ENCODE results near the gene TTLL7.

TTLL7 gene

DNA sequence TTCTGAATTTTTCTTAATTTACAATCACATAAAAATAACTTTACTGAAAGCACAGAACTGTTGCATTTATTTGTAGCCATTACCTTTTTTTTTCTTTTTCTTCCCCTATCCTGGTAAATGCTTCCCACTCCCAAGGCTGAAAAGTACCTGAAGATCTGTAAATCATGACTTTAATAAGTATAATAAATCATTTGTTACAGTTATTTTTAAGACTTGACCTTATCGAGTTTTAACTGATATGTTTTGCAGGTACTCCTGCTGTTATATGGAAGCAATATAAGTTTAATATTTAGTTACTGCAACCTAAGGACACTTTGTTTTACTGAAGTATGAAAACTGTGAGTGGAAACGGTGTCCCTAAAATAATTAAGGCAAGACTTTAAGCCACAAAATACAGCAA, 142.6 kb downstream of the TTLL7 start:
- H3K27me3 Mint-ChIP-seq = peaks cover 7% of the 10 kb centered on the region
- no peaks in the 10 kb centered on the region for H3K36me3 Mint-ChIP-seq
- no peaks in the 10 kb centered on the region for H3K9me3 Mint-ChIP-seq
- H3K4me3 Mint-ChIP-seq = no peak overlapping the region
- DNase-seq (ENCODE audit: low spot score in 2 of 2) (no peak), ATAC-seq (ENCODE audit: low read depth) (no peak)
- H3K4me1 Mint-ChIP-seq = peaks cover 8% of the 10 kb centered on the region
- no peak overlapping the region for H3K27ac Mint-ChIP-seq

DNA sequence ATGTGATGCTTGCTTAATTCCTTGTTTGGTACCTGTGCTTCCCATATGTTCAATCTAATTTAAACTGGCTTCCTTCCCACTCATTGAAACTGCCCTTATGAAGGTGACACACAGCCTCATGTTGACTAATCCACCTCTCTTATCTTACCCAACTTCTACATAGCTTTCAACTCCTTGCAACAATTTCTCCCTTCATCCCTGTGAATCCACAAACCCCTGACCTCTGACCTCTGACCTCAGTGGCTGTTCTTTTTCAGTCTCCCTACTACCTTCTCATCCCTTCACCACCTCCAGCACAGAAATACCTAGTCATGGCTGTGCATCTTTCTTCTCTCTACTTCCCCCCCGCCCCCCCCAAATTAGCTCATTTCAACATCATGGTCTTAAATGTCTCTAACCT, 144.5 kb downstream of the TTLL7 start:
- Mint-ChIP-seq H3K9me3 (no peaks in the 10 kb centered on the region), H3K4me3 (no peak overlapping the region), H3K27me3 (peaks cover 7% of the 10 kb centered on the region), H3K4me1 (peaks cover 3% of the 10 kb centered on the region), H3K36me3 (no peaks in the 10 kb centered on the region), H3K27ac (no peak overlapping the region)
- DNase-seq (ENCODE audit: low spot score in 2 of 2) (no peak), ATAC-seq (ENCODE audit: low read depth) (no peak)

DNA sequence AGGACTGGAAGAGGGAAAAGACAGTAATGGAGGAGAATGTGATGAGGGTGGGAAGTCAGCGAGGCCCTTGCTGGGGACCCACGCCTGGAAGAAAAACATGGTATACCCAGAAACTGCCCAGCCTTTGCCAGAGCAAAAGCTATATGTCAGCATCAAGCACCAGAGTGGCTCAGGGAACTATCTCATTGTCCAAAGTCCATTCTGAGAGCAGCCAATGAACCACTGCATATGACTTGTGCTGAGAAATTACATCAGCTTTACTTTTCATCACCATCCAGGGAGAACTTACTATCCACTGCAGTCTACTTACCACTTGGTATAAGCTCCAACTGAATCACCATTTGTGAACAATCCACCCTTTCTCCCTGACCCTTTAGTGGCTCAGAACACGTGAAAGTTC, 148.1 kb downstream of the TTLL7 start:
- Mint-ChIP-seq H3K36me3 (no peaks in the 10 kb centered on the region), H3K4me1 (peaks cover 3% of the 10 kb centered on the region), H3K4me3 (no peak overlapping the region), H3K27ac (no peak overlapping the region), H3K27me3 (peaks cover 5% of the 10 kb centered on the region), H3K9me3 (no peaks in the 10 kb centered on the region)
- DNase-seq (ENCODE audit: low spot score in 2 of 2) = no peak
- no peak for ATAC-seq (ENCODE audit: low read depth)

DNA sequence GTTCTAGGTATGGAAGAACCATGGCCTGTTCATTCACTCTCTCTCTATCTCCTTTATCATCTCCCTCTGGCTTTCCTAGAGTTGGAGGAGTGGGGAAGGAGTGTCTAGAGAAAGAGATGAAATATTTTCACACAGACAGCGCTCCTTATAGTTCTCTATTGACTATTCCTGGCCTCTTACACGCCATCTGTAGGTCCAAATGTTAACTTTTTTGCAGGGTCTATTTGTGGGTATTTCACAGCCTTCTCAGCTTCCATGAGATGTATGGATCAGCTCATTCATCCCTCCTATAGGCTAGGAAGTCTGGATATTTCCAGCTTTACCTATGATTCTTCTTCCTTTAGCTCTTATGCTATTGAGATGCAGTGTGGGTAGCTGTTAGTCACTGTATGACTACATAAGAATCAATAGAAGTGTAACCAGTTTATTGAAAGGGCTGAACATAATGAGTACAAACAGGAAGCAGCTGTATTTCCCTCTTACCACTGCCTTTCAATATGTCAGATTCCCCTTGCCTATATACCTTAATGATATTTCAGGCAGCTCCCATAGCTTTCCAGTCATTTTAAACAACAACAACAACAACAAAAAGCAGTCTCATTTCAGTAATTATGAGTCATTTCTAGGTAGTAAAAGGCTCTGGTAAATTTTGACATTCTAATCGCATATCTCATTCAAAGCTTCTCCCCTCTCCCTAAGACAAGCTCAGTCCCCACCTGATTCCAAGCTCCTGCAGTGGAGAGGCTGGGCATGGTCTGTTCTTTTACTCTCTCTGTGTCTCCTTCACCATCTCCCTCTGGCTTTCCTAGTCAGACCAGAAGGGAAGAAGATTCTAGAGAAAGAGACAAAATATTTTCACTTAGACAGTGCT, 149.5 kb downstream of the TTLL7 start:
- H3K4me3 Mint-ChIP-seq = no peak overlapping the region
- H3K4me1 Mint-ChIP-seq = peaks cover 2% of the 10 kb centered on the region
- no peak for ATAC-seq (ENCODE audit: low read depth)

DNA sequence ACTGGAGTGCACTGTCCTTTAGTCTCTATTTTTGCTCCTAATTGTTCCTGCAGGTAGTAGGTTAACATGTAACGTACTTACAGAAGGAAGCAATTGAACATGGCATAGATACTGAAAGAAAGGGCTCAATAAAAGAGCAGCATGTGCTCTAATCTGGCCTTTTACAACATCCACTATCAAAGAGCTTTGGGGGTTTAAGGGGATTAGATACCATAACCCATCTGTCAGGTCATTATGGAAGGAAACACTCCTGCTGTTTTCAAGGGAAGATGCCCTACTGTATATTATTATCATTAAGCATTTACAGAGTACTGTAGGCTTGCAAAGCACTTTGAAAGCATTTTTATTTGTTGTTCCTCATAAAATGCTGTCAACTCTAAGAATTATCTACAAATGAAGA, 152.8 kb downstream of the TTLL7 start:
- ATAC-seq (ENCODE audit: low read depth) (no peak), DNase-seq (ENCODE audit: low spot score in 2 of 2) (no peak)
- Mint-ChIP-seq H3K9me3 (peaks cover 1% of the 10 kb centered on the region), H3K36me3 (peaks cover 2% of the 10 kb centered on the region), H3K27me3 (no peaks in the 10 kb centered on the region), H3K4me3 (no peak overlapping the region), H3K27ac (no peak overlapping the region), H3K4me1 (no peaks in the 10 kb centered on the region)

More for the DNA sequence above, 149.5 kb downstream of the TTLL7 start:
- peaks cover 2% of the 10 kb centered on the region for H3K36me3 Mint-ChIP-seq
- H3K27me3 Mint-ChIP-seq = peaks cover under 1% of the 10 kb centered on the region
- no peak for DNase-seq (ENCODE audit: low spot score in 2 of 2)
- H3K9me3 Mint-ChIP-seq = peaks cover 1% of the 10 kb centered on the region
- no peak overlapping the region for H3K27ac Mint-ChIP-seq

DNA sequence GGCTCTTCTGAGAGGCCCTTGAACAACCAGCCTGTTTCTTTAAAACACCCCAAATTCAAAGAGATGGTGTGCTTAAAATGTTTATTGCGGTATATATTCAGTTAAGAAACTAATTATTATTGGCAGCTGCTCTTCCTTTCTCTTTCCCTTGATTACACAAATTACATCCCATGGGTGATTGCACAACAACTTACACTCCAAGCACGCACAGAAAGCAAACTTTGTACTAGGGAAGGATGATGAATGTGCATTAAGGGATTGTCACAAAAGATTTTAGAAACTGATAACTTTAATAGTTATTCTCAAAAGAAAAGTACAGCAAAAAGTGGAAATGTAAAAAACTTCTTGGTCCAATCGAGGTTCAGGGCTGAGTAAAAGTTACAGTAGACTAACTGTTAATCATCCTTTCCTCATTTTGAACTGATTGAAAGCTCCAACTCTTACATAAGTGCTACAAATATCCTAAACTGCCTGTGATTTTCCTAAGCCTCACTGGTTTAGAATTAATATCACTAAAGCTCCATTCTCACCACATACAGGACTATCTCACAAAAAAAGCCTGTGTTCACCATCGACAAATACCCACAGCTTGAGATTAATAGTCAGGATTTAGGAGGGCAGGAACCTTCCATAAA, 153.4 kb downstream of the TTLL7 start:
- Mint-ChIP-seq H3K36me3 (peaks cover 2% of the 10 kb centered on the region), H3K27me3 (no peaks in the 10 kb centered on the region), H3K9me3 (peaks cover 1% of the 10 kb centered on the region), H3K27ac (no peak overlapping the region), H3K4me1 (no peaks in the 10 kb centered on the region), H3K4me3 (no peak overlapping the region)
- ATAC-seq (ENCODE audit: low read depth) (no peak), DNase-seq (ENCODE audit: low spot score in 2 of 2) (no peak)

DNA sequence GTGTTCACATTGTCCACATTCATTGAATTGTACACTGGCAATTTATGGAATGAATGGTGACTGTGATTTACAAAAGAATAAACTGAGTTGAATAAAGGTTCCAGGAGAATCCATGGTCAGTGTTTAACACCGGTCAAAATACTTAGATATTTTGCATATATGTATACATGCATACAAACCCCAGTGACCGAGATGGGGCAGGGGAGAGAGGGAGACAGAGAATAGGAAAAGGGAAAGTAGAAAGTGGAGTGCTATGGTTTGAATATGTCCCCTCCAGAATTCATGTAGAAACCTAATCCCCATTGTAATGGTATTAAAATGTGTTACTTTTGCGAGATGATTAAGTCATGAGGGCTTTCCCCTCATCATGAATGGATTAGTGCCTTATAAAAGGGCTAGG, 154.4 kb downstream of the TTLL7 start:
- Mint-ChIP-seq H3K36me3 (peaks cover 2% of the 10 kb centered on the region), H3K4me3 (no peak overlapping the region), H3K27ac (no peak overlapping the region), H3K9me3 (peaks cover 1% of the 10 kb centered on the region), H3K4me1 (no peaks in the 10 kb centered on the region), H3K27me3 (no peaks in the 10 kb centered on the region)
- no peak for ATAC-seq (ENCODE audit: low read depth)
- no peak for DNase-seq (ENCODE audit: low spot score in 2 of 2)

- ATAC-seq (ENCODE audit: low read depth) = no peak
- peaks cover 4% of the 10 kb centered on the region for H3K27me3 Mint-ChIP-seq
- DNase-seq (ENCODE audit: low spot score in 2 of 2) = no peak
- H3K4me1 Mint-ChIP-seq = no peaks in the 10 kb centered on the region
- peaks cover 4% of the 10 kb centered on the region for H3K36me3 Mint-ChIP-seq
- H3K27ac Mint-ChIP-seq = no peak overlapping the region
- H3K9me3 Mint-ChIP-seq = peaks cover 1% of the 10 kb centered on the region
- no peak overlapping the region for H3K4me3 Mint-ChIP-seq
These were observed 159.3 kb downstream of the TTLL7 start for GRCh38 chr1:83839566-83840173.

GRCh38 chr1:83838573-83838972, 160.4 kb downstream of the TTLL7 start:
- no peak overlapping the region for H3K4me3 Mint-ChIP-seq
- ATAC-seq (ENCODE audit: low read depth) = no peak
- H3K36me3 Mint-ChIP-seq = peaks cover 3% of the 10 kb centered on the region
- H3K27ac Mint-ChIP-seq = no peak overlapping the region
- peaks cover 4% of the 10 kb centered on the region for H3K27me3 Mint-ChIP-seq
- H3K4me1 Mint-ChIP-seq = no peaks in the 10 kb centered on the region
- no peaks in the 10 kb centered on the region for H3K9me3 Mint-ChIP-seq
- no peak for DNase-seq (ENCODE audit: low spot score in 2 of 2)

DNA sequence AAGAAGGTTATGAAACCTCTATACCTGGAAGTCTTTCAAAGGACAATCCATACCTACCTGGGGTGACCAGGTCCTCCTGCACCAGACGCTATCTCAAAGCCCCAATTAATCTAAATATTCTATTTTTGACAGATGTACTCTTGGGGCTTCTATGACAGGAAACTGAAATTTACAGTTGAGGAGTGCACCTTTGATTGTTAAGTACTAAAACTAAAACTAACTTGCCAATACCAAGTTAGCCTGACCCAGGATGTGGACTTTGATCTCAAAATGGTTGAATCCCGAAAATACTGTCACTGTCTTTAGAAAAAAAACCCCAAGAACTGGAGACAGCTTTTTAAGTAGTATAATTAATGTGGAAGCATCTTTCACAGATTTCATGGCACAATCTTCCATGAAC, 162.4 kb downstream of the TTLL7 start:
- H3K9me3 Mint-ChIP-seq = no peaks in the 10 kb centered on the region
- H3K27me3 Mint-ChIP-seq = peaks cover 4% of the 10 kb centered on the region
- H3K36me3 Mint-ChIP-seq = peaks cover 3% of the 10 kb centered on the region
- DNase-seq (ENCODE audit: low spot score in 2 of 2) = no peak
- H3K4me3 Mint-ChIP-seq = no peak overlapping the region
- ATAC-seq (ENCODE audit: low read depth) = no peak
- H3K27ac Mint-ChIP-seq = no peak overlapping the region
- no peaks in the 10 kb centered on the region for H3K4me1 Mint-ChIP-seq

DNA sequence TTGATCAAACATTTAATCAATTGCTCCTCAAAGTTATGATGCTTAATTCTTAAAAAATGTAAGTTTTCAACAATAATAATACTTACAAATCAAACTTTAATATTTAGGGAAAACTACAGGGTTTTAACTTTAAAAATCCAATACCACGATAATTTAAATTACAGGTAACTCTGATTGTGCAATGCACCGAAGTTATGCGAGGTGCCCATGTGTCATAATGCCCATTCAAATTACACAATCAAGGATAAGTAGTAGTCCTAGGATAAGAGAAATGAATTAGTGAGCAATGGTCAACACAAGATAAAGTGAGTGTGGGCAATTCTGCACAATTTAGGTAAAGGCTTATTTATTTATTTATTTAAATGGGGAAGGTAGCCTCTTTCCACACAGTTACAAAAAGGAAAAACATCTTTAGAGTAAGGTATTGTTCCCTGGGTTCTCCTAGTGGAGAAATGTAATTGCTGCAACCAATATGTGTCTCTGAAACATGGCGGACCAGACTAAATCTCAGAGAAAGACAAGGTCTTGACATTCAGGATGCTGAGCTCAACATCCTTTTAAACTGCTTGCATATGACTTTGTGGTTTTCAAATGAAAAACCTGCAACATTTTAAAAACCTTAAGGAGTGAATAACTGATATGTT, 164.2 kb downstream of the TTLL7 start:
- DNase-seq (ENCODE audit: low spot score in 2 of 2) = no peak
- no peaks in the 10 kb centered on the region for H3K4me1 Mint-ChIP-seq
- peaks cover 3% of the 10 kb centered on the region for H3K36me3 Mint-ChIP-seq
- H3K27ac Mint-ChIP-seq = no peak overlapping the region
- H3K27me3 Mint-ChIP-seq = peaks cover 4% of the 10 kb centered on the region
- no peaks in the 10 kb centered on the region for H3K9me3 Mint-ChIP-seq
- no peak for ATAC-seq (ENCODE audit: low read depth)
- no peak overlapping the region for H3K4me3 Mint-ChIP-seq

- ATAC-seq (ENCODE audit: low read depth) = no peak
- H3K27ac Mint-ChIP-seq = no peak overlapping the region
- H3K36me3 Mint-ChIP-seq = no peaks in the 10 kb centered on the region
- H3K9me3 Mint-ChIP-seq = no peaks in the 10 kb centered on the region
- no peaks in the 10 kb centered on the region for H3K4me1 Mint-ChIP-seq
- DNase-seq (ENCODE audit: low spot score in 2 of 2) = no peak
- peaks cover 3% of the 10 kb centered on the region for H3K27me3 Mint-ChIP-seq
- H3K4me3 Mint-ChIP-seq = no peak overlapping the region
These were observed 166.7 kb downstream of the TTLL7 start for GRCh38 chr1:83832194-83832593.

DNA sequence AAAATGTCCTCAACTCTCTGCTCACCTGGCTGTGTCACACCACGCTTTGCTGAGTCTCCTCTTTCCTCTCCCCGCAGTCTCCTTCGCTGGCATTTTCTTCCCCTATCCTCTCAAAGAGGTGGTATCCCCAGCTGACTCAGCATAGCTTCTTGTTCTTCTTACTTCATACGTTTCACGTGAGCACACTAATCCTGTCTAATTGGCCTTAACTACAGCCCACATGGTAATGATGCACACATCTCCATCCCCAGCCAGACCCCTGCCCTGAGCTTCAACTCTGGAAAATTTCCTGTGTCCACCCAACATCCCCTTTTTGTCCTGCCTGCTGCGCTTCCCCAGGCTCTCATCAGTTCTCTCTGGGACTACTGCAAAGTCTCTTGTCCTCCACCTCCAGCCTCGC, 169.8 kb downstream of the TTLL7 start:
- no peak for DNase-seq (ENCODE audit: low spot score in 2 of 2)
- no peak overlapping the region for H3K27ac Mint-ChIP-seq
- no peaks in the 10 kb centered on the region for H3K4me1 Mint-ChIP-seq
- peaks cover 3% of the 10 kb centered on the region for H3K27me3 Mint-ChIP-seq
- no peak overlapping the region for H3K4me3 Mint-ChIP-seq
- ATAC-seq (ENCODE audit: low read depth) = no peak
- H3K9me3 Mint-ChIP-seq = no peaks in the 10 kb centered on the region
- H3K36me3 Mint-ChIP-seq = no peaks in the 10 kb centered on the region

GRCh38 chr1:83828456-83828855, 170.5 kb downstream of the TTLL7 start:
- no peaks in the 10 kb centered on the region for H3K9me3 Mint-ChIP-seq
- peaks cover 3% of the 10 kb centered on the region for H3K27me3 Mint-ChIP-seq
- DNase-seq (ENCODE audit: low spot score in 2 of 2) (no peak), ATAC-seq (ENCODE audit: low read depth) (no peak)
- H3K4me1 Mint-ChIP-seq = no peaks in the 10 kb centered on the region
- H3K27ac Mint-ChIP-seq = no peak overlapping the region
- H3K36me3 Mint-ChIP-seq = no peaks in the 10 kb centered on the region
- H3K4me3 Mint-ChIP-seq = no peak overlapping the region
